COLO829 (cell line): ENCODE measurements around the gene PLXNB1.

Experiments used
- DNase-seq: peaks from one replicate; pipeline ENCODE4 v3.0.0; 2012; ENCODE audit warnings: low spot score

PLXNB1 gene

GRCh38 chr3:48419149-48419548, 10.7 kb downstream of the PLXNB1 start:
- no peak for DNase-seq

GRCh38 chr3:48418651-48419050, 11.2 kb downstream of the PLXNB1 start:
- DNase-seq, result no peak

- no peak for DNase-seq
These were observed 11.7 kb downstream of the PLXNB1 start for GRCh38 chr3:48418140-48418539.

- no peak for DNase-seq
These were observed 12.3 kb downstream of the PLXNB1 start for GRCh38 chr3:48417529-48418108.

- no peak for DNase-seq
These were observed 13.3 kb downstream of the PLXNB1 start for GRCh38 chr3:48416546-48416945.

GRCh38 chr3:48416091-48416505, 13.8 kb downstream of the PLXNB1 start:
- DNase-seq, result no peak

- DNase-seq, result no peak
These were observed 14.5 kb downstream of the PLXNB1 start for GRCh38 chr3:48415251-48415953.

- no peak for DNase-seq
These were observed 15.3 kb downstream of the PLXNB1 start for GRCh38 chr3:48414376-48415250.

GRCh38 chr3:48413611-48414010, 16.3 kb downstream of the PLXNB1 start:
- DNase-seq, result no peak

- DNase-seq, result no peak
These were observed 16.8 kb downstream of the PLXNB1 start for GRCh38 chr3:48413086-48413485.

GRCh38 chr3:48412375-48413001, 17.4 kb downstream of the PLXNB1 start:
- DNase-seq, result no peak

- DNase-seq, result no peak
These were observed 18.1 kb downstream of the PLXNB1 start for GRCh38 chr3:48411606-48412374.

- no peak for DNase-seq
These were observed 18.8 kb downstream of the PLXNB1 start for GRCh38 chr3:48411041-48411588.

GRCh38 chr3:48410205-48411040, 19.5 kb downstream of the PLXNB1 start:
- DNase-seq, result no peak

- DNase-seq, result no peak
These were observed 20.3 kb downstream of the PLXNB1 start for GRCh38 chr3:48409291-48410201.

- DNase-seq, result no peak
These were observed 21.0 kb downstream of the PLXNB1 start for GRCh38 chr3:48408823-48409281.

GRCh38 chr3:48407542-48408099, 22.3 kb downstream of the PLXNB1 start:
- DNase-seq, result no peak

- no peak for DNase-seq
These were observed 23.1 kb downstream of the PLXNB1 start for GRCh38 chr3:48406443-48407431.
